Endothelial cell of umbilical vein (primary cell): ENCODE measurements around the gene TRAPPC3L. TPM values are rescaled to one million over a fixed set of nuclear protein-coding genes. Genes with fewer than 3 reads are reported as not detected.

Experiments used
- BruUV-seq: library from RNA; stranded (reverse); fragments of 400-500 nt; replicated peaks from 2 replicates; lab custom pipeline; 2021; lab: Mats Ljungman, UMichigan
- CTCF ChIA-PET: fragments of 300-600, 350-600 bp; sonication (Branson Sonifier 250); formaldehyde crosslinking; loops from one replicate; lab custom pipeline; 2021; ENCODE audit warnings: antibody characterized with exemption, inconsistent platforms; lab: Charles Lee
- POLR2A ChIA-PET: fragments of 300-600, 350-600 bp; sonication (Branson Sonifier 250); formaldehyde crosslinking; loops from one replicate; lab custom pipeline; 2021; ENCODE audit warnings: antibody characterized with exemption, inconsistent platforms; lab: Charles Lee
- DNase-seq: peaks from one replicate; pipeline ENCODE4 v3.0.0-alpha.2; 2011; ENCODE audit warnings: low read depth, low spot score
- FAIRE-seq: peaks from 2 replicates; lab custom pipeline; 2011; peaks lifted over from hg19 to GRCh38; lab: Jason Lieb, UNC
- H2AFZ ChIP-seq: 2 replicates; pipeline ENCODE4 v1.6.0; 2012; ENCODE audit warnings: low read depth, low read length, control low read depth, inconsistent platforms
- H3K27ac ChIP-seq: 2 replicates; pipeline ENCODE4 v1.5.1; 2011; ENCODE audit warnings: low read depth, mild to moderate bottlenecking, control low read depth, low read length, moderate library complexity; ENCODE audit not compliant: insufficient read depth
- H3K27me3 ChIP-seq, 2 experiments: 2 replicates each; pipeline versions ENCODE4 v1.6.0 to v1.6.1; 2011; ENCODE audit warnings: low read length in 2 of 2, mixed read lengths in 1 of 2; ENCODE audit not compliant: control insufficient read depth in 2 of 2, insufficient read depth in 2 of 2
- H3K36me3 ChIP-seq, 2 experiments: 2 replicates in 1 of 2; 3 replicates in 1 of 2; pipeline ENCODE4 v1.5.1; 2011; ENCODE audit warnings: low read length in 2 of 2, mild to moderate bottlenecking in 1 of 2, moderate library complexity in 1 of 2; ENCODE audit not compliant: control insufficient read depth in 2 of 2, insufficient read depth in 2 of 2; ENCODE audit errors: extremely low read depth in 1 of 2
- H3K4me1 ChIP-seq: 3 replicates; pipeline ENCODE4 v1.5.1; 2011; ENCODE audit warnings: mild to moderate bottlenecking, low read length; ENCODE audit not compliant: control insufficient read depth, insufficient read depth; ENCODE audit errors: extremely low read depth
- H3K4me2 ChIP-seq: 2 replicates; pipeline ENCODE4 v1.6.1; 2011; ENCODE audit warnings: low read length, control low read depth, mixed read lengths; ENCODE audit not compliant: insufficient read depth
- H3K4me3 ChIP-seq, 3 experiments: fragments of 200-600 bp in 1 of 3; sonication (generic), shearing (Covaris generic) in 1 of 3; replicated peaks in 1 of 3; 2 replicates each; pipeline ENCODE4 v1.5.1; 2011 to 2016; ENCODE audit warnings: control low read depth in 3 of 3, low read length in 3 of 3, mild to moderate bottlenecking in 2 of 3, inconsistent platforms in 1 of 3, low read depth in 1 of 3, moderate library complexity in 1 of 3; ENCODE audit not compliant: insufficient read depth in 1 of 3
- H3K79me2 ChIP-seq: 2 replicates; pipeline ENCODE4 v1.6.0; 2012; ENCODE audit warnings: low read length, inconsistent platforms; ENCODE audit not compliant: control insufficient read depth, insufficient read depth
- H3K9ac ChIP-seq: replicated peaks from 2 replicates; pipeline ENCODE3; 2011; ENCODE audit warnings: low read length, control low read depth; ENCODE audit not compliant: insufficient read depth; ENCODE audit errors: extremely low read depth
- H3K9me1 ChIP-seq: replicated peaks from 3 replicates; pipeline ENCODE4 v1.6.0; 2011; ENCODE audit warnings: mild to moderate bottlenecking, low read length; ENCODE audit not compliant: control insufficient read depth, insufficient read depth; ENCODE audit errors: extremely low read depth
- H3K9me3 ChIP-seq: replicated peaks from 2 replicates; pipeline ENCODE4 v1.5.1; 2012; ENCODE audit warnings: low read length, inconsistent platforms; ENCODE audit not compliant: control insufficient read depth, insufficient read depth
- H4K20me1 ChIP-seq: replicated peaks from 2 replicates; pipeline ENCODE3; 2011; ENCODE audit warnings: mild to moderate bottlenecking, low read length; ENCODE audit not compliant: control insufficient read depth, insufficient read depth; ENCODE audit errors: extremely low read depth
- EZH2 ChIP-seq: IDR thresholded peaks from 2 replicates; pipeline ENCODE4 v1.6.1; 2012; ENCODE audit warnings: borderline replicate concordance, low read depth, mild to moderate bottlenecking, moderate library complexity, low read length, inconsistent platforms; ENCODE audit not compliant: severe bottlenecking
- GATA2 ChIP-seq: IDR thresholded peaks from 2 replicates; pipeline ENCODE4 v1.7.0; 2011; ENCODE audit warnings: low read depth, mild to moderate bottlenecking, moderate library complexity, mixed read lengths, low read length; ENCODE audit not compliant: insufficient read length, insufficient read depth
- JUN ChIP-seq: IDR thresholded peaks from 2 replicates; pipeline ENCODE4 v1.6.1; 2011; ENCODE audit warnings: borderline replicate concordance, low read depth; ENCODE audit not compliant: insufficient read length, insufficient read depth
- MYC ChIP-seq: IDR thresholded peaks from one replicate; pipeline ENCODE4 v1.6.1; 2011; ENCODE audit warnings: mild to moderate bottlenecking, low read depth, low read length
- POLR2A ChIP-seq: IDR thresholded peaks from 2 replicates; pipeline ENCODE4 v1.6.1; 2012; ENCODE audit warnings: low read depth, mild to moderate bottlenecking, control low read depth, low read length
- dilution Hi-C: fragments of 300-500 bp; cut with MboI; formaldehyde crosslinking; loops from one replicate; pipeline ENCODE4 v1.15.0; 2019; ENCODE audit warnings: low sequenced_read_pairs; ENCODE audit not compliant: extremely low pct_ligation_motif_present
- intact Hi-C: fragments of 100-400 bp; cut with micrococcal nuclease; formaldehyde crosslinking; loops from one replicate; pipeline ENCODE4 v1.10.0; 2022
- polyA plus RNA-seq, 4 experiments: library from polyadenylated mRNA; depleted of rRNA in 3 of 4; stranded (reverse) in 3 of 4; unstranded in 1 of 4; fragments of >200 nt; gene quantifications; 2 replicates each; pipeline versions ENCODE4 v1.2.1 to v1.2.3, GENCODE V29; 2011 to 2012; ENCODE audit warnings: missing spikeins in 1 of 4
- total RNA-seq: library from RNA; stranded (reverse); gene quantifications from 2 replicates; pipeline ENCODE4 v1.2.3, GENCODE V29; 2021
- TF ChIP-seq, protein P1 (sequence below), 2 donors: IDR thresholded peaks; 1 replicate in 1 of 2; 2 replicates in 1 of 2; pipeline ENCODE4 v1.5.1; 2011; ENCODE audit warnings: low read length in 2 of 2, mild to moderate bottlenecking in 2 of 2, moderate library complexity in 2 of 2, control low read depth in 1 of 2, inconsistent platforms in 1 of 2, low read depth in 1 of 2; ENCODE audit not compliant: insufficient read depth in 1 of 2; ENCODE audit errors: extremely low read depth in 1 of 2
- TF ChIP-seq, protein P2 (sequence below): IDR thresholded peaks from 2 replicates; pipeline ENCODE4 v1.6.1; 2011; ENCODE audit not compliant: insufficient read depth, insufficient read length

Gene TRAPPC3L
- total and polyA plus RNA-seq, 2 donors (not counting 3 experiments of a cell fraction or from before 2014, with no cell fraction given), result 0.38 TPM; not detected in 1

- no peak for TF ChIP-seq JUN
- TF ChIP-seq, protein P1, sequence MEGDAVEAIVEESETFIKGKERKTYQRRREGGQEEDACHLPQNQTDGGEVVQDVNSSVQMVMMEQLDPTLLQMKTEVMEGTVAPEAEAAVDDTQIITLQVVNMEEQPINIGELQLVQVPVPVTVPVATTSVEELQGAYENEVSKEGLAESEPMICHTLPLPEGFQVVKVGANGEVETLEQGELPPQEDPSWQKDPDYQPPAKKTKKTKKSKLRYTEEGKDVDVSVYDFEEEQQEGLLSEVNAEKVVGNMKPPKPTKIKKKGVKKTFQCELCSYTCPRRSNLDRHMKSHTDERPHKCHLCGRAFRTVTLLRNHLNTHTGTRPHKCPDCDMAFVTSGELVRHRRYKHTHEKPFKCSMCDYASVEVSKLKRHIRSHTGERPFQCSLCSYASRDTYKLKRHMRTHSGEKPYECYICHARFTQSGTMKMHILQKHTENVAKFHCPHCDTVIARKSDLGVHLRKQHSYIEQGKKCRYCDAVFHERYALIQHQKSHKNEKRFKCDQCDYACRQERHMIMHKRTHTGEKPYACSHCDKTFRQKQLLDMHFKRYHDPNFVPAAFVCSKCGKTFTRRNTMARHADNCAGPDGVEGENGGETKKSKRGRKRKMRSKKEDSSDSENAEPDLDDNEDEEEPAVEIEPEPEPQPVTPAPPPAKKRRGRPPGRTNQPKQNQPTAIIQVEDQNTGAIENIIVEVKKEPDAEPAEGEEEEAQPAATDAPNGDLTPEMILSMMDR (IDR thresholded peaks at IDR 0.05; ENCODE audit: extremely low read depth in 1 of 2, insufficient read depth in 1 of 2, low read depth in 1 of 2, low read length in 2 of 2), result peak; percentile 59 to 74
- H4K20me1 ChIP-seq, result no peaks in the 10 kb centered on the region
- H3K9me3 ChIP-seq, result no peaks in the 10 kb centered on the region
- peaks cover 16% of the 10 kb centered on the region for H3K4me1 ChIP-seq
- CTCF ChIA-PET, result interaction anchor here (3.6 to 4.5 kb wide), 5 partner anchors 19 to 314 kb away, joined by 26 to 103 read pairs (median 72); partner anchors contain the start of gene CALHM5
- H3K4me3 ChIP-seq, result no peak overlapping the region
- FAIRE-seq (peak; percentile 58), DNase-seq (peak; percentile 86)
- dilution Hi-C loops, result no loop called here
- intact Hi-C loops, result loop anchor here (1.0 to 2.0 kb wide), 6 partner anchors 21 to 314 kb away; partner anchors contain the start of genes CALHM5 and DSE
- BruUV-seq, result no TSS peak
- no peak overlapping the region for H3K27ac ChIP-seq
- POLR2A ChIA-PET, result no interaction called here
- H3K9ac ChIP-seq, result no peak overlapping the region
- no peak overlapping the region for H3K4me2 ChIP-seq
- H3K36me3 ChIP-seq, result no peaks in the 10 kb centered on the region
- H2AFZ ChIP-seq, result no peak overlapping the region
- H3K27me3 ChIP-seq, result peaks cover 0 to 2% of the 10 kb centered on the region in 2 experiments
- H3K79me2 ChIP-seq, result no peaks in the 10 kb centered on the region
- no peaks in the 10 kb centered on the region for H3K9me1 ChIP-seq
Observed at GRCh38 chr6:116531675-116532570, 13.6 kb downstream of the TRAPPC3L start.

- FAIRE-seq (no peak), DNase-seq (no peak)
- intact Hi-C loops (no loop called here), dilution Hi-C loops (no loop called here)
- Histone ChIP-seq H3K4me2 (no peak overlapping the region), H3K27me3 (peaks cover 0 to 2% of the 10 kb centered on the region in 2 experiments), H3K27ac (no peak overlapping the region), H3K9me1 (no peaks in the 10 kb centered on the region), H3K79me2 (no peaks in the 10 kb centered on the region), H3K36me3 (no peaks in the 10 kb centered on the region), H3K4me1 (peaks cover 16% of the 10 kb centered on the region), H4K20me1 (no peaks in the 10 kb centered on the region), H3K4me3 (no peak overlapping the region), H3K9me3 (no peaks in the 10 kb centered on the region), H2AFZ (no peak overlapping the region), H3K9ac (no peak overlapping the region)
- no peak for TF ChIP-seq EZH2
- no peak for TF ChIP-seq POLR2A
- TF ChIP-seq, protein P2, sequence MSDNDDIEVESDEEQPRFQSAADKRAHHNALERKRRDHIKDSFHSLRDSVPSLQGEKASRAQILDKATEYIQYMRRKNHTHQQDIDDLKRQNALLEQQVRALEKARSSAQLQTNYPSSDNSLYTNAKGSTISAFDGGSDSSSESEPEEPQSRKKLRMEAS, result no peak
- TF ChIP-seq, protein P1 (IDR thresholded peaks at IDR 0.05; ENCODE audit: extremely low read depth in 1 of 2, insufficient read depth in 1 of 2, low read depth in 1 of 2, low read length in 2 of 2), result no peak
- TF ChIP-seq MYC, result no peak
- TF ChIP-seq GATA2, result no peak
- no peak for TF ChIP-seq JUN
- no TSS peak for BruUV-seq
- CTCF ChIA-PET, result interaction anchor here (1.2 to 1.6 kb wide), 4 partner anchors 19 to 312 kb away, joined by 5 to 16 read pairs (median 14); partner anchors contain the start of gene CALHM5
- POLR2A ChIA-PET, result interaction anchor here (0.7 kb wide), 1 partner anchor 240 kb away, joined by 3 read pairs; no protein-coding TSS in a partner anchor
Observed at GRCh38 chr6:116530436-116530835, 15.0 kb downstream of the TRAPPC3L start.
